HG03159 (cell line): ENCODE measurements around the gene TRMO.

Experiments
- ATAC-seq: cut with Tn5 transposase; IDR thresholded peaks from one replicate; pipeline ENCODE4 v1.9.1; 2021; ENCODE audit warnings: mild to moderate bottlenecking, moderate library complexity; ENCODE audit not compliant: unreplicated experiment

TRMO gene

DNA sequence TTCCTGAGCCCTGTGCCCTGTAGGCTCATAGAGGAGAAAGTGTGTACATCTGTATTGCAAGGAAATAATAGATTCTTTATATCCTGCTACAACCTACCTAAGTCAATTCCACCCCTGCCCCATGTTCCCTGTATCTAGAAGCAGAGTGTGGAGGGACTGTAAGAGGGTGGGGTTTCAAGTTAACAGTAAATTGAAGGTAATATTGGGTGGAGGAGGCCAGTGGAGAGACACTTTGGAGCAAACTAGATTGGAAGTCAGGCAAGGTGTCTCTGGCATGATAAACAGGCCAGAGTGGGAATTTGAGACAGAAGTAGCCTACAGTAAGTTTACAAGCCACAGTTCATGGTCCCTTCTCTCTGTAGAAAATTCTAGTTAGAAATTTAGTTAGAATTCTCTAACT is 17.9 kb upstream of the TRMO start:
- no peak for ATAC-seq

DNA sequence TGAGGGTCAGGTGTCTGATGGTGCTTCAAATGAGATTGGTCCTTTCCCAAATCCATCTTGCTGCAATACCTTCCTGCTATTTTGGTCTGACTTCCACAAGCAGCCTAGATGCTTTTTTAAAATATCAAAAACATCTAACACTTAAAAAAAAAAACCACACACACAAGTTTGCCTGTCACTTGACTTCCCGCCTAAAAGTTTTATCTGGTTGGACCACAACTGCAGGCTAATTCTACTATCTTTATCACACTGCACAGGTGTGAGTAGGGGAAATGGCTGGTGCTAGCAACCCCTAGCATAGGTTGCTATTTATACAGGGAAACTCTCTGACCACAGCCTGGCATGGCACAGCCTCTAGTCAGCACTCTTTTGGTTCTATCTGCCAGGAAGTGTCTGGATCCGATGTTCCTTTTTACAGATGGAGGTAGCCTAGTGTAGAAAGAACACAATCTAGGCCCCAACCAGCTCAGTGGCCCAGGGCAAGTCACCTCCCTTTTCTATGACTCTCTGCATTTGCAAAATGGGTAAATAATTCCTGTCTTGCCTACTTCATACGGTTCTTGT is 15.9 kb upstream of the TRMO start, which contains the start of gene HEMGN:
Gene HEMGN (minus strand): TSS at position 92 of the 564 bp plus-strand sequence. CDS start 36 bp downstream, at position 56.
- ATAC-seq, result peak; percentile 79

DNA sequence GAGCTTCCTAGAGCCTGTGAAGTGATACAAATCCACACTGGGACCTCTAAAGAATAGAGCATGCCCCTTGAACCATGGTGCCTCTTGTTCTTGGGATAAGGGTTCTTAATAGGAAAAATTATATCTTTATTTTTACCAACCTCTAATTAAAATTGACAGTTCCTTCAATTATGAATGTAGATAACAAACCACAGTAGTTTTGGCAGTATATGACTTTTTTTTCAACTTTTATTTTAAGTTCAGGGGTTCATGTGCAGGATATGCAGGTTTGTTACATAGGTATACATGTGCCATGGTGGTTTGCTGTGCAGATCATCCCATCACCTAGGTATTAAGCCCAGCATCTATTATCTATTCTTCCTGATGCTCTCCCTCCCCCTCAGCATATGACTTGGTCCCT is 14.7 kb upstream of the TRMO start:
- no peak for ATAC-seq

DNA sequence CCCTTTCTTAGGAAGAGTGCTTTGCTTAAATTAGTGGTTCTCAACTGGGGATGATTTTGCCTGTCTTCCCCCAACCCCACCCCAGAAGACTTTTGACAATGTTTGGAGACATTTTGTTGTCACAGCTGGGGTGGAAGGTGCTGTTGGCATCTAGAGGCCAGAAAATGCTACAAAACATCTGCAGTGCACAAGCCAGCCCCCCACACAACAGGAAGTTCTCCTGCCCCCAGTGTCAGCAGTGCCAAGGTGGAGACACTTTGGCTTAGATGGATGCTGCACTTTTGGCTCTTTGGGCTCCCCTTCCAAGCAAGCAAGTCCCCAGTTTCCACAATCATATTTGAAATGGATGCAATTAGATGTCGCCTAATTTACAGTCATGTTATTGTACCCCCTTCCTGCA is 13.0 kb upstream of the TRMO start:
- ATAC-seq, result no peak

DNA sequence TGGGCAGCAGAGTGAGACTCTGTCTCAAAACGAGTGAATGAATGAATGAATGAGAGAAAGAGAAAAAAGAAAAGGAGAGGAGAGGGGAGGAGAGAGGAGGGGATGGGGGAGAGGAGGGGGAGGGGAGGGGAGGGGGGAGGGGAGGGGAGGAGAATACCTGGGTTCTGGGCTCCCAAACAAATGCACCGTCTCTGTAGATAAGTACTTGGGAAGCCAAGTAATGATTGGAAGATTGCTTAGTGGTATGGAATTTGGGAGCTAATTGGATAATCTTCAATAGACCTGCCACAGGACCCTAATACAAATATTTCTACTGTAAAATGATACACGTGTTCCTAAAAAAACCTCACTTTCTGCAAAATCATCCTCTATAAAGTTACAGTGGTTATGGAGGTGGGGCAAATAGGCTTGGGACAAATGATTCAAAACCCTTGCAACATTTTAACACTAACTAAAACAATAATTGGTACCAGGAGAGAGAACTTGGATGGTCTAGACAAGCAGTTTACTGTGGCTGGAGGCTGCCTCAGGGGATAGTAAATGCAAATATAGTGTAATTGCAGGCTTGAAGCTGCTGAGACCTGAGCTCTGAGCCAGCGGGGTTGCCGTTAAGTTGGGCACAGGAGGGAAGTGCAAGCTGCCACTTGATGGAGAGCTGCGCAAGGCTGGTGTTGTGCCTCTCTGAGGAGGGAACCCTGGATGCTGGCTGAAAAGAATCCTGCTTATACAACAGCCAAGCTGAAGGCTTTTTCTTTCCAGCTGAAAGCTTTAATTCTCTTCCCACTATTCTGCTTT is 12.2 kb upstream of the TRMO start:
- no peak for ATAC-seq

DNA sequence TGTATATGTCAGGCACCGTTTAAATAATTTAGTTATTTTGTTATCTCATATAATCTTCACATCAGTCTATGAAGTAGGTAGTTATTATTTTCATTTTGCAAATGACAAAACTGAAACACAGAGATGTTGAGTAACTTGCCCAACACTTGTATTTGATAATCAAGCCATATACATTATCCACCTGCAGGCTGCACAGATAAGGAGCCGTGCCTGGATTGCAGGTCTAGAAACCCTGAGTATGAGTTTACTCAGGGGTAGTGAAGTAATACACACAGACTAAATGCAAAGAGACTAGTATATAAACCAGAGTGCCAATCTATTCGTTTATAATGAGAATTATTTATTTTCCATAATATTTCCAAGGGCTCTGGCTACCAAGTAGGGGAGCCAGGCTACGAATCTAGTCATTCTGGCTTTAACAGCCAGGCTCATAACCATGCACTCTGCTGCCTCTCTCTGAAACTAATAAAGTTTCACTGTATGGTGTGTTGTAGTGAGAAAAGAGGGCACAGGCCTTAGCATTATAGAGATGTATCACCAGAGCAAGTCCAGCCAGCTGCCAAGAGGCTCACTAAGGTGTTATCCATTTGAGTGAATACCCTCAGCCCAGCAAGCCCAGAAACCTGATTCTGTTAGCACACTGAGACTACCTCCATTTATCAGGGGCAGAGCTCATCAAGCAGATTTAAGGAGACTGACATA is 11.1 kb upstream of the TRMO start:
- no peak for ATAC-seq

DNA sequence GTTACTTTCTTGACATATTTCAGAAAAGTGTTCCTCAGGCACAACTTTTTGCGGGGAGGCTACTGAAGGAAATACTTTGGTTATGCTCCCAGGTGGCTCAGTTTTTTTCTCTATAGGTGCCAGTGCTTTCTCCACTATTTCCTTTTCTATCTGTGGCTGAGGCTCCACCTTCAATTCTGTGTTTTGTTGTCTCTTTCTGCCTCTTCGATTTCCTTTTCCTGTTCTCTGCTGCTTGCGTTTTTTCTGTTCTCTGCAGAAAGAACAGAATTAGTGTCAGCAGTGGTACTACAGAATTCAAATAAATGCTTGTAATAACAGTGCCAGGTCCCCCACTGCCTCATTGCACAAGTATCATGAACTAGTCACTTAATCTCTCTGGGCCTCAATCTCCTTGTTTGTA is 8.7 kb upstream of the TRMO start:
- no peak for ATAC-seq

DNA sequence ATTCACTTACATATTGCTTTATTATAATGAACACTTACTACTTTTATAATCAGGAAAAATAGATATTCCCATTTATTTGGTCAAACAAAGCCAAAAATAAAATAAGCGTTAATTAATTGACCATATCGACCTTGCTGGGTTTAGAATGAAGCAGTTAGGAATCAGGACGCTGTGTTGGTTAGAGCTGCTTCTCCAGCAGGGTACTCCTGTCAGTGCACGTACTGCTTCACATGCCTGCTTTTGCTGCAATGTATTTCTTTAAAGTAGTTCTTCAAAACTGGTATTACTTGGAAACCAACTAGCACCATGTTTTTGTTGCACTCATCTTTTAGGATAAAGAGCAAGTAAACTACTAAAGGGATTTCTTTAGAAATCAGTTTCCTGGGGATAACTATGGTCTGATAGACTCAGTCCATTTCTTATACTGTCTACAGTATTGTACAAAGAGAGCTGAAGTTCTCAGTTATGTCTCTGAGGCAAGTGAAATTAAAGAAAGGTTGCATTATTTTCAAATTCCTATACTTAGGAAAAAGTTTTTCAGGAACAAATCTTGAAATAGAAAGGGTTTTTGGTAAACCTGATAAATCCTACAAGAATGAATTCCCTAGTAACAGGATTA is 6.8 kb upstream of the TRMO start:
- no peak for ATAC-seq

DNA sequence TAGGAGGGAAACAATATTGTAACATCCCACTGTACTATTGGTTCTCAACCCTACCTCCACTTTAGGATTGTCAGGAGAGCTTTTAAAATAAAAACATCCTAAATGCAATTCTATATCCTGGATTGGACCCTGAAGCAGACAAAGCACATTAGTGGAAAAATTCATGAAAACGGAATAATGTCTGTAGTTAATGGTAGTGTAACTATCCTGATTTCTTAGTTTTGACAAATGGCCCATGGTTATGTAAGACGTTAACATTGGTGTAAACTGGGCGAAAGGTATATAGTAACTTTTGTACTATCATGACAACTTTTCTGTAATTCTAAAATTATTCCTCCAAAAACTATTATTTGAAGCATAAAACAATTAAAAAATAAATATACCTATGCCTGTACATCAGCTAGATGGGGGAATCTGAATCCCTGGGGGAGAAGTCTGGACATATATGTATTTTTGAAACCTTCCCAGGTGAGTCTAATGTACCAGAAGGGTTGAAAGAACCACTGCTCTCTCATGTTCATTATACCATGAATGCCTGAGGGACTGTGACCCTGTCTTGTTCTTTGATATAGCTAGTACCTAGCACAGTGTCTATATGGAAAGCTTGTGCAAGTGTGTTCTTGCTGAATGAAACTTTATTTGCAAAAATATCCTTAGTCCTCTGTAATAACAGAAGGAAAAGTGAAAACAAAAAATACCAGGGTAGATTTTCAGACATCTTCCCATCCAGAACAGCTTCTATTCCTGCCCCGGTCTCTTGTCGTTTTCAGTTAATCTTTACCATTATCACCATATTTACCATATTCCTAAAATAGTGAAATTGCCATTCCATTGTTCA is 3.4 kb upstream of the TRMO start:
- ATAC-seq, result no peak

DNA sequence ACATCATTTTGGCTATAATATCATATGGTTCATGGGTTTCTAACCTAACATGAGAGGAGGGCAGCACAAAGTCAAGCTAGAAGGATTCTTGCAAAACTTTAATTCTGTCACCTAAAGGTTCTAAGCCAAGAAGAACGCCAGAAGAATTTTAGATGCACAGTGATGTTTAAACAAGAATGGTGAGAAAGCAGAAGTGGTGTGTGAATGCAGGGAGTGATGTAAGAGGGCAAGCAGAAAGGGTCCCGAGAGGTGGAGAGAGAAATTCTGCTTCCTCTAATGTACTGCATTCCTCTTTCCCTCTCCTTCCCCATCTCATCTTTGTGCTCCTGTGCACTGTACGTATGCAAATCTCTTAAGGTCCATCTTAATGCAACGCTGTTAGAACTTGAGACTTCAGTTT is 2.1 kb upstream of the TRMO start:
- ATAC-seq, result no peak

DNA sequence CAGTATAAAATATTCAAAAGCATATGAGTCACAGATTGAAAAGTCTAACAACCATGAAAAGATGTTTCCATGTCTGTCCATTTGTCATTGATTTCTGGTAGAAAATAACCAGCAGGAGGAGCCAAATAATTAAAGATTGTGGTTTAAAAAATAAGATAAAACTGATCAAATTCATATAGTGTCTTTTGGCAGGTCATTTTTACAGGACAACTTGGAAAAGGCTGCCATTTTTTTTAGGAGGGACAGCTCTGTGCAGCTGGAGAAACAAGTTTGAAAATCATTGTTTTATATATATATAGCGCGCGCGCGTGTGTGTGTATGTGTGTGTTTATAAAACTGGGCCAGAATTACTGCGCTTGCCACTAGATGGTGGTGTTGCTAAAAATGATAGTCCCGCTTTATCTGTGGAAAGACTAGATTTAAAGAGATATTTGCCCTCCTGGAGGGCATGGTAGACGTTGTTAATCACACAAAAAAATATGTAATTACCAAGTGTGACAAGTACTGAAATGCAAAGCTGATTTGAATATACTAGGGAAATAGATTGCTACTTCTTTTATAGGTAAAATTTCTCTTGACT is 1.3 kb upstream of the TRMO start:
- ATAC-seq, result no peak

DNA sequence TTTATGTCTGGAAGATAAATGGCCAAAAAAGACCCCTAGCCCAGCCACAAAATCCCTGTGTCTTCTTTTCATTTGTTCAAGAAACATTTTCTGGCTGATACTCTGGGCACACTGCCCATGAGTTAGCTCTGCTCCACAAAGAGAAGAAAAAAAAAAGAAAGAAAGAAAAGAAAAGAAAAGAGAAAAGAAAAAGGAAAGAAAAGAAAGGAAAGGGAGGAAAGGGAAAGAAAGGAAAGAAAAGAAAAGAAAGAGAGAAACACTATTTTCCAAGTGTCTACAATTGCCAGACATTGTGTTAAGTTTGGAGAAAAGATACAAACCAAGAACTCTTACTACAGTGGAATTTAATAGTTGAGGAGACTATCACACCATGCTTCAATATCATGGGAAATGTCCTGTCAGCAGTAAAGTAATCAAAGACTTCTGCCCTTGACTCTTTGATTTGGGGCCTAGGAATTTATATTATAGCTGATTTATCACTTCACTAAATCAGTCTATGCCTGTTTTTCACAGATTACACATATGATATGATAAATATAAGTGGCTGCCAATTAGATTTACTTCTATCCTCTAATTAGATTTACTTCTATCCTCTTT is 3.0 kb downstream of the TRMO start:
- no peak for ATAC-seq

DNA sequence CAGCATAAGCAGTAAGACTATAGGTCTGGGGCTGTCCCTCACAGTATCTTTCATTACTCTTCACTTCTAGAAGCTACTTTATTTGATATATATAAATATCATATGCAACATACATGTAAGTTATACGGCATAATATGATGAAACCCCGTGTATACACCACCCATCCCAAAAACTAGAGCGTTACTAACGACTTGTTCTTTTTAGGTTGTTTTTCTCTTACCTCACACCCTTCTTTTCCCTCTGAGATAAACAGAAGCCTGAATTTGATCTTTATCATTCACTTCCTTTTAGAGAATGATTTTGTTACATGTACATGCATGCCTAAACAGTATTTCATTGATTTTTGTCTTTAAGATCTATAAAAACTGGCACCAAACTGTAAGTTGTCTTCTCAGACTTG is 3.7 kb downstream of the TRMO start:
- ATAC-seq, result no peak

DNA sequence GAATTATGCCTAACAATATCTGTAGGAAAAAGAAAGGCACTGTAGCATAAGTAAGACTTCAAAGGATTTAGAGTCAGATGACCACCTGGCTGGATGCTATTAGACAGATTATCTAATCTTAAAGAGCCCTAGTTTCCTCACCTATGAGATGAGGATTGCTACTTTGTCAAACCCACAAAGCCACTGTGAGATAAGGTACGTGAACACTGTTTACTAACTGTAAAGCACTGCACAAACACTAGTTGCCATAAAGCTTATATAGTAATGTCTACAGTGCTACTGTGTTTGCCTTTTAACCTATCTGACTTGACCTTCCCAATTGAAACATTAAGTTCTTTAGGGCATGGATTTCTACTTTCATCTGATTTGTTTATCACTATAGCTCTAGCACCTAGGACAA is 10.3 kb downstream of the TRMO start:
- no peak for ATAC-seq

DNA sequence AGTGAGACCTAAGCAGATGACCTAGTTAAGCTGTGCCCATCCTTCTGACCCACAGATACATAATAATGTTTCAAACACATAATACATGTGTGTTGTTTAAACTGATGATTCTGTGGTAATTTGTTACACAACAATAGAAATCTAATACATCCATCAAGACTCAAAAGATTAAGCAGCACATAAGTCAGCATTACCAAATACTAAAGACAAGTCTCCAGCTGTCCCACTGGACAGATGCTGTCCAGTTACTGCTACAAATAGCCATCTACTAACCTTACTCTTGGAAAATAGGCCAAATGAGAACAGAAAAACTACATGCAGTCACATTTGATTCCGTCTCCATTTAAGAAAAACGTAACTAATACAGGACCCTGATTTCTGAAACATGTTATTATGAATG is 10.8 kb downstream of the TRMO start:
- ATAC-seq, result no peak

DNA sequence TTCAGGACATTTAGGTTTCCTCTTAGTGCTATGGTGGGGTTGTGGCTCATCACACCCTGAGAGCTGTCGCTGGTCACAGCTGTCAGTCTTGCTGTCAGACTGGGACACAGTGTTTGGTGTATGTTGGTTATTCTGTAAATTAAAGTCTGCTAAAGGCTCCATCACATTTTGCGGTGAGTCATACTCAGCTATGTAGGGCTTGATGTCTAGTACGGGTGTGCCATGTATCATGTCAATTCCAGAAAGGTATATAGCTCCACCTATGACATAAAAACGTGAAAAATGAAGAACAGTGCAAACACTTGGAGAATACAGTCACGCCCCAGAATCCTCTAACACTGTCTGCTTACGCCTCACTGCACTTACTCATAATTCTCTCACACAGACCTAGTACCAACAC is 11.9 kb downstream of the TRMO start:
- ATAC-seq, result no peak

DNA sequence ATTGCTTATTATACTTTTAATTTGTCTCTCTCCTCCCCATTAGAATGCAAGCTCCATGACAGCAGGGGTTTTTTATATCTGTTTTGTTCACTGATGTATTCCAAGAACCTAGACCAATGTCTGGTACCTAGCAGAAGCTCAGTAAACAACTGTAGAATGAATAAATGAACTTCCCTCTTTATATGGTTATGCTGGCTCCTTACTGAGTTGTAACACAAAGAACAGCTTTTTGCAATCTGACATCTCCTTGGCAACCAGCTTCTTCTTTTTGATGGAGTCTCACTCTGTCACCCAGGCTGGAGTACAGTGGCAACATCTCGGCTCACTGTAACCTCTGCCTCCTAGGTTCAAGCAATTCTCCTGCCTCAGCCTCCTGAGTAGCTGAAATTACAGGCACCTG is 13.6 kb downstream of the TRMO start:
- no peak for ATAC-seq

DNA sequence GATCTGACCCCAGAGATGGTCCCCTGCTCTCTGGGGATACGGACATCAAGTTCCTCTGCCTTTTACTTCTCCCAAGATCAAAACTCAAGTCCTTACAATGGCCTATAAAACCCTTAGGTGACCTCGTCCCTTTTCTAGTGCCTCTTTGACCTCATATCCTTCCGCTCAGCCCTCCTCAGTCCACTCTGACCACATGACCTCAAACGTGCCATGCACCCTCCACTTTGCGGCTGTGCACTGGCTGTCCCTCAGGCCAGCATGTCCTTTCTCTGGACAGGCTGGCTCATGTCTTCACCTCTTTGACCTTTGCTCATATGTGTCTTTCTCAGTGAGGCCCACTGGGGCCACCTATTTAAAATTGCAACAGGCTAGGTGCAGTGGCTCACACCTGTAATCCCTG is 14.7 kb downstream of the TRMO start:
- no peak for ATAC-seq

DNA sequence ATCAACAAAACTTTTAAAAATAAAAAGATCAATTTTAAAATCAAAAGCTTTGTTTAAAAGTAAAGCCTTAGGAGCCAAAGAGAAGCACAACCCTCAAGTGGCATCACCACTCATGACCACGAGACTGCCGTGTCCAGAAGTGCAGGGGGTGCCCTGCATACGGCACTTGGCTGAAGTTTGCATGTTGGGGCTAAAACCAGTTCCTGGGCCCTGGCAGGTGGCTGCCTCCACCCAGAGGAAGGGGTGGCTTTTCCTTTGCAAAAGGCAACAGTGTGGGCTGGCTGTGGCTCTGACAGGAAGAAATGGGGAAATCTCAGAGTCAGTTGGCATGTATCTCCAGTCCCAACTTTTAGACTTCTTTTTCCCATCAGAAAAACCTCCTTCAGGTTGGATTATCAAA is 15.3 kb downstream of the TRMO start:
- ATAC-seq, result no peak

DNA sequence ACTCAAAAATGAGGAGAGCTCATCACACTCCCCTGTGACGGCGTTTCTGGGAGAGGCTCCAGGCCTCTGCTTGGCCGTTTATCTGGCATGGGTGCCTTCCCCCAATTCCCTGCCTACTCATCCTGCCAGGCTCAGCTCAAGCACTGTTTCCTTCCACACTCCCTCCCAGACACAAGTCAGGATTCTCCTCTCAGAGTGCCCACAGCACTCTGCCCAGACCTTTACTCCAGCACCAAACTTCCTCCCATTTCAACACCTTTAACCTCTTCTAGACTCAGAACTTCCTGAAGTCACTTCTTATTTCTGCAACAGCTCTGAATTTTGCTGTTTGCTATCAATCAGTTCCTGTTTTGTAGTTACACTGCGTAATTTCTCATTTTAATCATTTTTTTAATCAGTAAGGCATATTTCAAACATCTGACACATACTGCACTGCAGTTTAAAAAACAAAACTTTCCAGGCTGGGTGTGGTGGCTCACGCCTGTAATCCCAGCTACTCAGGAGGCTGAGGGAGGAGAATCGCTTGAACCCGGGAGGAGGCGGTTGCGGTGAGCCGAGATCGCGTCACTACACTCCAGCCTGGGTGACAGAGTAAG is 16.0 kb downstream of the TRMO start:
- no peak for ATAC-seq
